SU-DHL-6 (cell line): Measurements from ENCODE around the gene AAR2.

ENCODE experiments used
- H2AFZ ChIP-seq: fragments of 200-600 bp; sonication (generic); 2 replicates; pipeline ENCODE4 v1.6.1; 2014; ENCODE audit warnings: low read depth, mild to moderate bottlenecking, moderate library complexity, mixed read lengths, antibody characterized with exemption, low read length; ENCODE audit not compliant: severe bottlenecking
- H3F3A ChIP-seq: fragments of 200-600 bp; shearing (Covaris generic); 2 replicates; pipeline ENCODE4 v1.6.0; 2016; ENCODE audit warnings: antibody characterized with exemption, mild to moderate bottlenecking; ENCODE audit not compliant: insufficient read depth
- H3K27ac ChIP-seq: fragments of 200-600 bp; sonication (generic); 2 replicates; pipeline ENCODE4 v1.5.1; 2016; ENCODE audit warnings: low read depth, mild to moderate bottlenecking, low read length, moderate library complexity, mixed read lengths
- H3K27me3 ChIP-seq: fragments of 200-600 bp; sonication (generic), shearing (Covaris generic); 2 replicates; pipeline ENCODE4 v1.6.0; 2014; ENCODE audit warnings: mild to moderate bottlenecking, low read length
- H3K36me3 ChIP-seq: fragments of 200-600 bp; sonication (generic); 2 replicates; pipeline ENCODE4 v1.6.1; 2014; ENCODE audit warnings: mild to moderate bottlenecking, low read length, mixed read lengths
- H3K4me2 ChIP-seq: fragments of 300-600, 200-600 bp; shearing (Covaris generic), sonication (generic); 2 replicates; pipeline ENCODE4 v1.6.0; 2014; ENCODE audit warnings: low read length, low read depth, mild to moderate bottlenecking; ENCODE audit not compliant: poor library complexity, severe bottlenecking
- H3K4me3 ChIP-seq: fragments of 200-600 bp; sonication (generic); 2 replicates; pipeline ENCODE4 v1.5.1; 2014; ENCODE audit warnings: antibody characterized with exemption, low read length, mild to moderate bottlenecking, mixed read lengths; ENCODE audit not compliant: insufficient read depth, poor library complexity, severe bottlenecking
- H3K79me2 ChIP-seq: fragments of 200-600 bp; sonication (generic); 2 replicates; pipeline ENCODE4 v1.6.1; 2014; ENCODE audit warnings: mild to moderate bottlenecking, low read length, moderate library complexity; ENCODE audit not compliant: insufficient read depth
- H3K9ac ChIP-seq: fragments of 200-600 bp; sonication (generic); 2 replicates; pipeline ENCODE4 v1.7.0; 2014; ENCODE audit warnings: mild to moderate bottlenecking, low read length
- H3K9me2 ChIP-seq: fragments of 200-600 bp; sonication (generic); replicated peaks from 2 replicates; pipeline ENCODE4 v1.6.1; 2014; ENCODE audit warnings: low read length; ENCODE audit not compliant: insufficient read depth
- H3K9me3 ChIP-seq: fragments of 200-600 bp; sonication (generic); 2 replicates; pipeline ENCODE4 v1.6.1; 2014; ENCODE audit warnings: low read length, mixed read lengths; ENCODE audit not compliant: insufficient read depth
- H4K20me1 ChIP-seq: fragments of 200-600 bp; sonication (generic); 2 replicates; pipeline ENCODE4 v1.6.1; 2014; ENCODE audit warnings: low read depth, mild to moderate bottlenecking, antibody characterized with exemption, low read length, moderate library complexity, mixed read lengths
- EZH2phosphoT487 ChIP-seq: fragments of 200-600 bp; sonication (generic), shearing (Covaris generic); conservative IDR thresholded peaks from 2 replicates; pipeline ENCODE4 v1.6.1; 2018; ENCODE audit warnings: mild to moderate bottlenecking, antibody characterized with exemption, low read length, moderate library complexity, mixed read lengths
- TF ChIP-seq, protein P1 (sequence below): fragments of 200-600 bp; sonication (generic); IDR thresholded peaks from one replicate; pipeline ENCODE4 v1.5.1; 2017; ENCODE audit warnings: antibody characterized with exemption, mild to moderate bottlenecking, low read length, moderate library complexity; ENCODE audit not compliant: insufficient read depth, poor library complexity, severe bottlenecking

The AAR2 gene

GRCh38 chr20:36267605-36268381 lies 31.5 kb downstream of the AAR2 start:
- no peak overlapping the region for H3K9ac ChIP-seq
- H3K27me3 ChIP-seq: no peaks in the 10 kb centered on the region
- H3K4me3 ChIP-seq: no peak overlapping the region
- H3F3A ChIP-seq: no peaks in the 10 kb centered on the region
- no peak for TF ChIP-seq EZH2phosphoT487
- TF ChIP-seq, protein P1, sequence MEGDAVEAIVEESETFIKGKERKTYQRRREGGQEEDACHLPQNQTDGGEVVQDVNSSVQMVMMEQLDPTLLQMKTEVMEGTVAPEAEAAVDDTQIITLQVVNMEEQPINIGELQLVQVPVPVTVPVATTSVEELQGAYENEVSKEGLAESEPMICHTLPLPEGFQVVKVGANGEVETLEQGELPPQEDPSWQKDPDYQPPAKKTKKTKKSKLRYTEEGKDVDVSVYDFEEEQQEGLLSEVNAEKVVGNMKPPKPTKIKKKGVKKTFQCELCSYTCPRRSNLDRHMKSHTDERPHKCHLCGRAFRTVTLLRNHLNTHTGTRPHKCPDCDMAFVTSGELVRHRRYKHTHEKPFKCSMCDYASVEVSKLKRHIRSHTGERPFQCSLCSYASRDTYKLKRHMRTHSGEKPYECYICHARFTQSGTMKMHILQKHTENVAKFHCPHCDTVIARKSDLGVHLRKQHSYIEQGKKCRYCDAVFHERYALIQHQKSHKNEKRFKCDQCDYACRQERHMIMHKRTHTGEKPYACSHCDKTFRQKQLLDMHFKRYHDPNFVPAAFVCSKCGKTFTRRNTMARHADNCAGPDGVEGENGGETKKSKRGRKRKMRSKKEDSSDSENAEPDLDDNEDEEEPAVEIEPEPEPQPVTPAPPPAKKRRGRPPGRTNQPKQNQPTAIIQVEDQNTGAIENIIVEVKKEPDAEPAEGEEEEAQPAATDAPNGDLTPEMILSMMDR: no peak
- no peaks in the 10 kb centered on the region for H3K9me3 ChIP-seq
- H4K20me1 ChIP-seq: no peaks in the 10 kb centered on the region
- H3K79me2 ChIP-seq: no peaks in the 10 kb centered on the region
- no peak overlapping the region for H3K4me2 ChIP-seq
- H3K9me2 ChIP-seq: no peaks in the 10 kb centered on the region
- H3K27ac ChIP-seq: no peak overlapping the region
- no peak overlapping the region for H2AFZ ChIP-seq
- no peaks in the 10 kb centered on the region for H3K36me3 ChIP-seq

GRCh38 chr20:36268440-36269342 lies 32.4 kb downstream of the AAR2 start:
- Histone ChIP-seq H4K20me1 (no peaks in the 10 kb centered on the region), H3K27me3 (no peaks in the 10 kb centered on the region), H2AFZ (no peak overlapping the region), H3F3A (no peaks in the 10 kb centered on the region), H3K9me2 (no peaks in the 10 kb centered on the region), H3K27ac (no peak overlapping the region), H3K4me2 (no peak overlapping the region), H3K4me3 (no peak overlapping the region), H3K9me3 (no peaks in the 10 kb centered on the region), H3K9ac (no peak overlapping the region), H3K36me3 (no peaks in the 10 kb centered on the region), H3K79me2 (no peaks in the 10 kb centered on the region)
- TF ChIP-seq, protein P1: no peak
- TF ChIP-seq EZH2phosphoT487: no peak

GRCh38 chr20:36269507-36269906 lies 33.2 kb downstream of the AAR2 start:
- H2AFZ ChIP-seq: no peak overlapping the region
- no peaks in the 10 kb centered on the region for H3K27me3 ChIP-seq
- no peak overlapping the region for H3K27ac ChIP-seq
- H3K4me2 ChIP-seq: no peak overlapping the region
- no peaks in the 10 kb centered on the region for H3F3A ChIP-seq
- no peaks in the 10 kb centered on the region for H4K20me1 ChIP-seq
- H3K4me3 ChIP-seq: no peak overlapping the region
- H3K9me2 ChIP-seq: no peaks in the 10 kb centered on the region
- no peaks in the 10 kb centered on the region for H3K79me2 ChIP-seq
- no peaks in the 10 kb centered on the region for H3K36me3 ChIP-seq
- no peaks in the 10 kb centered on the region for H3K9me3 ChIP-seq
- H3K9ac ChIP-seq: no peak overlapping the region
- TF ChIP-seq EZH2phosphoT487: no peak
- TF ChIP-seq, protein P1: no peak
